Esophagus muscularis mucosa (tissue), 4 donors: Measurements from ENCODE around the gene RFXANK.

Source experiments
- EP300 ChIP-seq: sonication (generic); formaldehyde crosslinking; IDR thresholded peaks from one replicate; pipeline ENCODE4 v1.6.1; 2017; ENCODE audit warnings: antibody characterized with exemption
- POLR2A ChIP-seq: fragments of 450-650 bp; IDR thresholded peaks from one replicate; pipeline ENCODE4 v1.6.1; 2017; ENCODE audit warnings: antibody characterized with exemption, moderate library complexity, mild to moderate bottlenecking, low read depth
- POLR2AphosphoS5 ChIP-seq, 2 donors: sonication (generic); formaldehyde crosslinking; IDR thresholded peaks; one replicate each; pipeline ENCODE4 v1.6.1; 2017; ENCODE audit warnings: antibody characterized with exemption in 2 of 2
- TF ChIP-seq, protein P1 (sequence below), 3 experiments: fragments of 200-600 bp in 2 of 3; fragments of 450-650 bp in 1 of 3; sonication (generic) in 2 of 3; IDR thresholded peaks; one replicate each; pipeline ENCODE4 v1.5.1; 2017 to 2019; ENCODE audit warnings: antibody characterized with exemption in 3 of 3, mild to moderate bottlenecking in 2 of 3, moderate library complexity in 1 of 3

- TF ChIP-seq POLR2A, result no peak
- TF ChIP-seq, protein P1, sequence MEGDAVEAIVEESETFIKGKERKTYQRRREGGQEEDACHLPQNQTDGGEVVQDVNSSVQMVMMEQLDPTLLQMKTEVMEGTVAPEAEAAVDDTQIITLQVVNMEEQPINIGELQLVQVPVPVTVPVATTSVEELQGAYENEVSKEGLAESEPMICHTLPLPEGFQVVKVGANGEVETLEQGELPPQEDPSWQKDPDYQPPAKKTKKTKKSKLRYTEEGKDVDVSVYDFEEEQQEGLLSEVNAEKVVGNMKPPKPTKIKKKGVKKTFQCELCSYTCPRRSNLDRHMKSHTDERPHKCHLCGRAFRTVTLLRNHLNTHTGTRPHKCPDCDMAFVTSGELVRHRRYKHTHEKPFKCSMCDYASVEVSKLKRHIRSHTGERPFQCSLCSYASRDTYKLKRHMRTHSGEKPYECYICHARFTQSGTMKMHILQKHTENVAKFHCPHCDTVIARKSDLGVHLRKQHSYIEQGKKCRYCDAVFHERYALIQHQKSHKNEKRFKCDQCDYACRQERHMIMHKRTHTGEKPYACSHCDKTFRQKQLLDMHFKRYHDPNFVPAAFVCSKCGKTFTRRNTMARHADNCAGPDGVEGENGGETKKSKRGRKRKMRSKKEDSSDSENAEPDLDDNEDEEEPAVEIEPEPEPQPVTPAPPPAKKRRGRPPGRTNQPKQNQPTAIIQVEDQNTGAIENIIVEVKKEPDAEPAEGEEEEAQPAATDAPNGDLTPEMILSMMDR (IDR thresholded peaks at IDR 0.05), result no peak
- TF ChIP-seq POLR2AphosphoS5 (IDR thresholded peaks at IDR 0.05), result no peak
- no peak for TF ChIP-seq EP300
Measured at GRCh38 chr19:19234220-19234816, 42.3 kb downstream of the RFXANK start.
